Astrocyte of the cerebellum (primary cell): ENCODE results near the gene UROS.

Experiments
- DNase-seq: peaks from one replicate; pipeline ENCODE4 v3.0.0-alpha.2; 2011; ENCODE audit warnings: low read depth
- H3K4me3 ChIP-seq: 2 replicates; pipeline ENCODE4 v1.5.1; 2011; ENCODE audit warnings: mild to moderate bottlenecking, low read depth, low read length, moderate library complexity
- CTCF ChIP-seq: IDR thresholded peaks from 2 replicates; pipeline ENCODE4 v1.5.1; 2012; ENCODE audit warnings: low read length, low read depth, moderate library complexity, mild to moderate bottlenecking; ENCODE audit errors: missing control alignments
- in situ Hi-C: cut with HindIII; loops from 2 replicates; pipeline ENCODE4 v1.10.0; 2017; ENCODE audit warnings: low sequenced_read_pairs

The UROS gene

GRCh38 chr10:125783957-125784356 is 39.1 kb downstream of the UROS start:
- no peak for TF ChIP-seq CTCF
- no peak for DNase-seq

GRCh38 chr10:125783408-125783807 is 39.6 kb downstream of the UROS start:
- no peak for DNase-seq
- H3K4me3 ChIP-seq: no peak overlapping the region
- TF ChIP-seq CTCF: no peak
- in situ Hi-C loops: no loop called here

More at GRCh38 chr10:125783957-125784356, 39.1 kb downstream of the UROS start:
- no peak overlapping the region for H3K4me3 ChIP-seq
- in situ Hi-C loops: no loop called here

GRCh38 chr10:125782616-125783015 is 40.4 kb downstream of the UROS start:
- H3K4me3 ChIP-seq: no peak overlapping the region
- no peak for DNase-seq
- in situ Hi-C loops: no loop called here
- no peak for TF ChIP-seq CTCF

- no peak for TF ChIP-seq CTCF
- no peak for DNase-seq
Observed at GRCh38 chr10:125782054-125782453, 41.0 kb downstream of the UROS start.

GRCh38 chr10:125781374-125781773 is 41.7 kb downstream of the UROS start:
- no peak for DNase-seq
- no peak for TF ChIP-seq CTCF
- H3K4me3 ChIP-seq: no peak overlapping the region
- in situ Hi-C loops: no loop called here

More at GRCh38 chr10:125782054-125782453, 41.0 kb downstream of the UROS start:
- in situ Hi-C loops: no loop called here
- no peak overlapping the region for H3K4me3 ChIP-seq

GRCh38 chr10:125779403-125780327 is 43.4 kb downstream of the UROS start:
- no peak for TF ChIP-seq CTCF
- H3K4me3 ChIP-seq: no peak overlapping the region
- in situ Hi-C loops: no loop called here
- DNase-seq: no peak
